GM12873 (cell line): Measurements from ENCODE around the gene CTNNB1.

Experiments
- CTCF ChIP-seq: IDR thresholded peaks from 2 replicates; pipeline ENCODE4 v1.5.1; 2012; ENCODE audit warnings: low read depth, mild to moderate bottlenecking, moderate library complexity, low read length, control low read depth; ENCODE audit not compliant: insufficient read depth; ENCODE audit errors: missing control alignments

The CTNNB1 gene

GRCh38 chr3:41276191-41276590, 76.9 kb downstream of the CTNNB1 start:
- no peak for TF ChIP-seq CTCF

GRCh38 chr3:41277790-41278465, 78.6 kb downstream of the CTNNB1 start:
- TF ChIP-seq CTCF, result no peak

- TF ChIP-seq CTCF, result no peak
Measured at GRCh38 chr3:41286305-41286704, 87.0 kb downstream of the CTNNB1 start.

GRCh38 chr3:41288785-41289184, 89.5 kb downstream of the CTNNB1 start:
- TF ChIP-seq CTCF, result no peak
